ENCODE results near the gene RPTOR. TPM values are rescaled to one million over a fixed set of nuclear protein-coding genes. Genes with fewer than 3 reads are reported as not detected.

Gene RPTOR
- total RNA-seq, 1 experiment from 2014 or later, result 25.1 TPM

DNA sequence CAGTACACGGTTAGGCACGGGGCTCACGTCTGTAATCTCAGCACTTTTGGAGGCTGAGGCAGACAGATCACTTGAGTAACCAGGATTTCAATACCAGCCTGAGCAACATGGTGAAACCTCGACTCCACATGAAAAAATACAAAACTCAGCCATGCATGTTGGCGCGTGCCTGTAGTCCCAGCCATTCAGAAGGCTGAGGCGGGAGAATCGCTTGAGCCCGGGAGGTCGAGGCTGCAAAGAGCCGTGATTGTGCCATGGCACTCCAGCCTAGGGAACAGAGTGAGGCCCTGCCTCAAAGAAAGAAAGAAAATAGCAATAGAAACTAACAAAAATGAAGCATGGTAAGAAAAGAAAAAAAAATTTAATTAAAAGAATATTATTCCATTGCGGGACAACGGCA is 319.0 kb downstream of the RPTOR start:
- Histone ChIP-seq H3K4me1 (ENCODE audit: insufficient read depth, low read length) (peaks cover 5% of the 10 kb centered on the region; the same call in 1 of the 2 replicates), H3K79me2 (ENCODE audit: insufficient read depth, low read length) (no peaks in the 10 kb centered on the region), H2BK120ac (ENCODE audit: low read depth, low read length, poor library complexity, severe bottlenecking) (no peak overlapping the region), H2BK20ac (ENCODE audit: low read depth, low read length, poor library complexity, severe bottlenecking) (no peak overlapping the region), H2BK15ac (ENCODE audit: low read depth, low read length) (no peak overlapping the region), H3K9ac (ENCODE audit: extremely low read depth, insufficient read length, low read length) (no peak overlapping the region), H3K27me3 (ENCODE audit: insufficient read depth, low read length) (no peaks in the 10 kb centered on the region), H3K4me2 (ENCODE audit: insufficient read depth, insufficient read length, low read length) (no peak overlapping the region), H3K23me2 (ENCODE audit: insufficient read length, low read depth, low read length, poor library complexity, severe bottlenecking) (no peaks in the 10 kb centered on the region), H3K27ac (ENCODE audit: insufficient read length, low read depth, low read length) (no peak overlapping the region), H3K14ac (ENCODE audit: insufficient read depth, low read length) (no peak overlapping the region), H3K56ac (ENCODE audit: insufficient read length, low read depth, low read length) (no peak overlapping the region), H4K91ac (ENCODE audit: insufficient read length, low read depth, low read length) (no peak overlapping the region), H3K18ac (ENCODE audit: insufficient read length, low read depth, low read length) (no peak overlapping the region), H3K79me1 (ENCODE audit: insufficient read depth, low read depth, low read length, poor library complexity, severe bottlenecking) (no peaks in the 10 kb centered on the region), H2BK5ac (ENCODE audit: insufficient read length, low read length) (no peak overlapping the region), H3K4ac (ENCODE audit: low read depth, low read length) (no peak overlapping the region), H3K23ac (ENCODE audit: insufficient read length, low read depth, low read length) (no peak overlapping the region), H2BK12ac (ENCODE audit: insufficient read length, low read depth, low read length) (no peak overlapping the region), H3T11ph (ENCODE audit: low read length) (no peak overlapping the region), H4K8ac (replicated peaks; ENCODE audit: insufficient read length, low read depth, low read length) (no peak overlapping the region), H3K9me3 (ENCODE audit: control insufficient read depth, low read depth, low read length) (no peaks in the 10 kb centered on the region), H4K5ac (ENCODE audit: insufficient read length, low read depth, low read length) (no peak overlapping the region), H2AFZ (ENCODE audit: low read length) (no peak overlapping the region), H2AK5ac (ENCODE audit: insufficient read length, low read length) (no peak overlapping the region), H4K20me1 (ENCODE audit: control insufficient read depth, insufficient read depth, insufficient read length) (no peaks in the 10 kb centered on the region)
- peaks cover 39 to 44% of the 10 kb centered on the region in 2 experiments for H3K4me1 Mint-ChIP-seq
- H3K36me3 Mint-ChIP-seq (ENCODE audit: insufficient read depth in 1 of 3, low read depth in 3 of 3), result peaks cover 10 to 24% (median 13%) of the 10 kb centered on the region in 3 experiments
- no peaks in the 10 kb centered on the region; the same call in 1 of the 2 replicates for H3K27me3 Mint-ChIP-seq (ENCODE audit: low read depth)
- peaks cover 0 to 9% of the 10 kb centered on the region in 2 experiments; a peak in 2 of 5 replicates for H3K9me3 Mint-ChIP-seq
- TF ChIP-seq, protein P1, sequence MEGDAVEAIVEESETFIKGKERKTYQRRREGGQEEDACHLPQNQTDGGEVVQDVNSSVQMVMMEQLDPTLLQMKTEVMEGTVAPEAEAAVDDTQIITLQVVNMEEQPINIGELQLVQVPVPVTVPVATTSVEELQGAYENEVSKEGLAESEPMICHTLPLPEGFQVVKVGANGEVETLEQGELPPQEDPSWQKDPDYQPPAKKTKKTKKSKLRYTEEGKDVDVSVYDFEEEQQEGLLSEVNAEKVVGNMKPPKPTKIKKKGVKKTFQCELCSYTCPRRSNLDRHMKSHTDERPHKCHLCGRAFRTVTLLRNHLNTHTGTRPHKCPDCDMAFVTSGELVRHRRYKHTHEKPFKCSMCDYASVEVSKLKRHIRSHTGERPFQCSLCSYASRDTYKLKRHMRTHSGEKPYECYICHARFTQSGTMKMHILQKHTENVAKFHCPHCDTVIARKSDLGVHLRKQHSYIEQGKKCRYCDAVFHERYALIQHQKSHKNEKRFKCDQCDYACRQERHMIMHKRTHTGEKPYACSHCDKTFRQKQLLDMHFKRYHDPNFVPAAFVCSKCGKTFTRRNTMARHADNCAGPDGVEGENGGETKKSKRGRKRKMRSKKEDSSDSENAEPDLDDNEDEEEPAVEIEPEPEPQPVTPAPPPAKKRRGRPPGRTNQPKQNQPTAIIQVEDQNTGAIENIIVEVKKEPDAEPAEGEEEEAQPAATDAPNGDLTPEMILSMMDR (conservative IDR thresholded peaks at IDR 0.05), result no peak
- H3K27ac Mint-ChIP-seq, result no peak overlapping the region
- DNase-seq, result no peak
- no CpG with 5 or more reads among the region's 13 CpGs for WGBS (ENCODE audit: extremely low coverage, insufficient read length, low lambda C conversion rate)
- H3K4me3 Mint-ChIP-seq, result no peak overlapping the region

Measured in H9 (cell line).